Measurements from ENCODE around the gene C2CD4A. TPM values are rescaled to one million over a fixed set of nuclear protein-coding genes. Genes with fewer than 3 reads are reported as not detected.
A peak's percentile ranks its signal among the peaks of the same experiment; 100 is the strongest.

Gene C2CD4A
- total RNA-seq, 1 donor from 2014 or later, result 0.18 TPM

GRCh38 chr15:62071711-62072308 lies 5.0 kb downstream of the C2CD4A start:
- Histone ChIP-seq H3K27me3 (ENCODE audit: low read depth) (no peaks in the 10 kb centered on the region), H3K4me1 (peaks cover 18% of the 10 kb centered on the region), H3K36me3 (no peaks in the 10 kb centered on the region), H3K9me3 (no peaks in the 10 kb centered on the region), H3K27ac (no peak overlapping the region), H3K4me3 (no peak overlapping the region)
- TF ChIP-seq CTCF (IDR thresholded peaks at IDR 0.05), result peak; percentile 72
- intact Hi-C loops (cut with DNase I), result no loop called here
- DNase-seq, result no peak
- no peak for ATAC-seq

- DNase-seq (no peak), ATAC-seq (peak; percentile 45 to 76)
- TF ChIP-seq CTCF (IDR thresholded peaks at IDR 0.05), result no peak
- Histone ChIP-seq H3K27me3 (ENCODE audit: low read depth) (no peaks in the 10 kb centered on the region), H3K9me3 (no peaks in the 10 kb centered on the region), H3K36me3 (no peaks in the 10 kb centered on the region), H3K4me1 (no peaks in the 10 kb centered on the region), H3K27ac (no peak overlapping the region), H3K4me3 (no peak overlapping the region)
- intact Hi-C loops (cut with DNase I), result no loop called here
Measured at GRCh38 chr15:62075595-62076277, 9.0 kb downstream of the C2CD4A start.

- no peak for TF ChIP-seq CTCF (IDR thresholded peaks at IDR 0.05)
- no peak overlapping the region for H3K27ac ChIP-seq
- intact Hi-C loops (cut with DNase I), result no loop called here
- no peaks in the 10 kb centered on the region for H3K36me3 ChIP-seq
- ATAC-seq, result no peak
- H3K9me3 ChIP-seq, result no peaks in the 10 kb centered on the region
- H3K4me3 ChIP-seq, result no peak overlapping the region
- H3K27me3 ChIP-seq (ENCODE audit: low read depth), result no peaks in the 10 kb centered on the region
- no peak for DNase-seq
- no peaks in the 10 kb centered on the region for H3K4me1 ChIP-seq
Measured at GRCh38 chr15:62079594-62079993, 12.8 kb downstream of the C2CD4A start.

GRCh38 chr15:62083194-62084154 lies 16.7 kb downstream of the C2CD4A start:
- H3K4me1 ChIP-seq, result no peaks in the 10 kb centered on the region
- H3K4me3 ChIP-seq, result no peak overlapping the region
- no peak overlapping the region for H3K27ac ChIP-seq
- H3K9me3 ChIP-seq, result no peaks in the 10 kb centered on the region
- intact Hi-C loops (cut with DNase I), result no loop called here
- H3K36me3 ChIP-seq, result no peaks in the 10 kb centered on the region
- TF ChIP-seq CTCF (IDR thresholded peaks at IDR 0.05), result no peak
- ATAC-seq (no peak), DNase-seq (no peak)
- H3K27me3 ChIP-seq (ENCODE audit: low read depth), result no peaks in the 10 kb centered on the region

GRCh38 chr15:62085740-62086139 lies 19.0 kb downstream of the C2CD4A start:
- no peaks in the 10 kb centered on the region for H3K27me3 ChIP-seq (ENCODE audit: low read depth)
- ATAC-seq, result no peak
- no peaks in the 10 kb centered on the region for H3K36me3 ChIP-seq
- no peaks in the 10 kb centered on the region for H3K9me3 ChIP-seq
- H3K4me1 ChIP-seq, result no peaks in the 10 kb centered on the region
- no peak overlapping the region for H3K4me3 ChIP-seq
- no peak for DNase-seq
- intact Hi-C loops (cut with DNase I), result no loop called here
- TF ChIP-seq CTCF (IDR thresholded peaks at IDR 0.05), result no peak
- no peak overlapping the region for H3K27ac ChIP-seq
